AG09309 (cell line): ENCODE data around the gene SNX14.
"Not testable (repeated sequence)": the region's sequence is repeated elsewhere in the genome, so short reads cannot be mapped to it uniquely, and the experiment has no call there.

Source experiments
- DNase-seq: peaks from one replicate; pipeline ENCODE4 v3.0.0-alpha.2; 2010; ENCODE audit warnings: low read depth
- H3K4me3 ChIP-seq: 2 replicates; pipeline ENCODE4 v1.5.1; 2011; ENCODE audit warnings: mild to moderate bottlenecking, low read depth, low read length, moderate library complexity; ENCODE audit not compliant: control insufficient read depth
- CTCF ChIP-seq: IDR thresholded peaks from 2 replicates; pipeline ENCODE4 v1.5.1; 2011; ENCODE audit warnings: mild to moderate bottlenecking, low read depth, low read length, inconsistent platforms; ENCODE audit not compliant: insufficient read depth, control insufficient read depth; ENCODE audit errors: missing control alignments

Gene SNX14

GRCh38 chr6:85574932-85575598 lies 18.6 kb downstream of the SNX14 start:
- DNase-seq, result no peak
- no peak for TF ChIP-seq CTCF
- no peak overlapping the region for H3K4me3 ChIP-seq

GRCh38 chr6:85569323-85569722 lies 24.3 kb downstream of the SNX14 start:
- no peak overlapping the region for H3K4me3 ChIP-seq
- TF ChIP-seq CTCF, result no peak
- DNase-seq, result no peak

GRCh38 chr6:85568411-85568810 lies 25.2 kb downstream of the SNX14 start:
- no peak for DNase-seq
- H3K4me3 ChIP-seq, result no peak overlapping the region
- no peak for TF ChIP-seq CTCF

GRCh38 chr6:85565736-85566135 lies 27.9 kb downstream of the SNX14 start:
- no peak overlapping the region for H3K4me3 ChIP-seq
- DNase-seq, result no peak
- TF ChIP-seq CTCF, result no peak

GRCh38 chr6:85564223-85564622 lies 29.4 kb downstream of the SNX14 start:
- H3K4me3 ChIP-seq, DNase-seq: not testable (repeated sequence)

- DNase-seq, result no peak
- no peak overlapping the region for H3K4me3 ChIP-seq
- no peak for TF ChIP-seq CTCF
Observed at GRCh38 chr6:85561750-85562357, 31.8 kb downstream of the SNX14 start.

- no peak overlapping the region for H3K4me3 ChIP-seq
- TF ChIP-seq CTCF, result no peak
- DNase-seq, result no peak
Observed at GRCh38 chr6:85556992-85557668, 36.5 kb downstream of the SNX14 start.
